ENCODE results near the gene CYP2A7.
"Not testable (repeated sequence)": the region's sequence is repeated elsewhere in the genome, so short reads cannot be mapped to it uniquely, and the experiment has no call there.

CYP2A7 gene, protein sequence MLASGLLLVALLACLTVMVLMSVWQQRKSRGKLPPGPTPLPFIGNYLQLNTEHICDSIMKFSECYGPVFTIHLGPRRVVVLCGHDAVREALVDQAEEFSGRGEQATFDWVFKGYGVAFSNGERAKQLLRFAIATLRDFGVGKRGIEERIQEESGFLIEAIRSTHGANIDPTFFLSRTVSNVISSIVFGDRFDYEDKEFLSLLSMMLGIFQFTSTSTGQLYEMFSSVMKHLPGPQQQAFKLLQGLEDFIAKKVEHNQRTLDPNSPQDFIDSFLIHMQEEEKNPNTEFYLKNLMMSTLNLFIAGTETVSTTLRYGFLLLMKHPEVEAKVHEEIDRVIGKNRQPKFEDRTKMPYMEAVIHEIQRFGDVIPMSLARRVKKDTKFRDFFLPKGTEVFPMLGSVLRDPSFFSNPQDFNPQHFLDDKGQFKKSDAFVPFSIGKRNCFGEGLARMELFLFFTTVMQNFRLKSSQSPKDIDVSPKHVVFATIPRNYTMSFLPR

DNA sequence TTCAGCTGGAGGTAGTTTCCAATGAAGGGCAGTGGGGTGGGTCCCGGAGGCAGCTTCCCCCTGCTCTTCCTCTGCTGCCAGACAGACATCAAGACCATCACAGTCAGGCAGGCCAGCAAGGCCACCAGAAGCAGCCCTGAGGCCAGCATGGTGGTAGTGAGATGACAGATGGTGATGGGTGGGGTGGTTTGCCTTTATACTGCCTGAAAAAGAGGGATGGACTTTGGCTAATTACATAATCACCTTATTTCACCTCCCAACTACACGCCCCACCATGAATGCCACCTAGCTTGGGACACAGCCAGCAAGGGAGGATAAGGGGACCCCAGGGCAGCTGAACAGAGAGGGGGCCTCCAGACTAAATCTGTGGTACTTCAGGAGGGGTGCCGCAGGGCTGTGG, at the start of gene CYP2A7:
TSS of gene CYP2A7 (minus strand) at position 170 of the 400 bp plus-strand sequence. CDS start at position 149, 21 bp downstream.
- not testable (repeated sequence) for DNase-seq

DNA sequence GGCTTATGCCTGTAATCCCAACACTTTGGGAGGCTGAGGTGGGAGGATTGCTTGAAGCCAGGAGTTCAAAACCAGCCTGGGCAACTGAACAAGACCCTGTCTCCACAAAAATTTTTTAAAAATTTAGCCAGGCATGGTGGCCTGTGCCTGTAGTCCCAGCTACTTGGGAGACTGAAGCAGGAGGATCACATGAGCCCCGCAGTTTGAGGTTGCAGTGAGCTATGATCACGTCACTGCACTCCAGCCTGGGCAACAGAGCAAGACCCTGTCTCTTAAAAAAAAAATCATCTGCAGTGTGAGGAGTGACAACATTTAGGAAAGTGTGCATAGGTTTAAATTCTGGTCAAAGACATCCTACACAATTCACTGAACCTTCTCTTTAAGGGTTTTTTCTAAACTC, 48.8 kb upstream of the CYP2A7 start:
- DNase-seq, result not testable (repeated sequence)

DNA sequence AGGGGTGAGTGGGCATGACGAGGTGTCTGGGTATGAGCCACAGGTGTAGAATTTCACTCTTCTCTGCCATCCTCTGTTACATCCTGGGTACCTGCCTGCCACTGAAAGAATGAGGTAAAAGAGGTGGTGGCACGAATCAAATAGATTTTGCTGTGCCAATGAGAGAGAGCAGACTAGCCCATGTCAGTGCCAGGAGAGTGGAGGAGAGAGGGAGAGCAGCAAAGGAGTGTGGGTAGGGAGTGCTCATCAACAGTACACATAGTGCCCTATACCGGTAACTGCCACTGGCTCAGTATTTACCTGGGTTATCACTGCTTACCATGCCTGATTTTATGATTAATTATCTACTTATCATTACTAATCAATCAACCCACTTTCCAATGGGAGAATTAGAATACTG, 47.9 kb upstream of the CYP2A7 start:
- not testable (repeated sequence) for DNase-seq

GRCh38 chr19:40928850-40929249, 46.8 kb upstream of the CYP2A7 start:
- no peak for DNase-seq

GRCh38 chr19:40927567-40927966, 45.5 kb upstream of the CYP2A7 start:
- DNase-seq, result no peak

DNA sequence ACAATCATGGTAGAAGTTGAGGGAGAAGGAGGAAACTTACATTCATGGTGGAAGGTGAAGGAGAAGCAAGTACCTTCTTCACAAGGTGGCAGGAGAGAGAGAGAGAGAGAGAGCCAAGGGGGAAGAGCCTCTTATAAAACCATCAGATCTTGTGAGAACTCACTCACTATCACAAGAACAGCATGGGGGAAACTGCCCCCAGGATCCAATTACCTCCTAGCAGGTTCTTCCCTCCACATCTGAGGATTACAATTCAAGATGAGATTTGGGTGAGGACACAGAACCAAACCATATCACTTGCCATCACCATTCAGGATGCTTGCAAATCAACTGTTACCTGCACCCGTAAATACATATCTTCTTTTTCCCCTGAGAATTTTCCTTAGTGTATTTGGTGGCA, 44.2 kb upstream of the CYP2A7 start:
- DNase-seq, result not testable (repeated sequence)

- DNase-seq, result no peak
Observed at GRCh38 chr19:40923934-40924391, 41.9 kb upstream of the CYP2A7 start.

DNA sequence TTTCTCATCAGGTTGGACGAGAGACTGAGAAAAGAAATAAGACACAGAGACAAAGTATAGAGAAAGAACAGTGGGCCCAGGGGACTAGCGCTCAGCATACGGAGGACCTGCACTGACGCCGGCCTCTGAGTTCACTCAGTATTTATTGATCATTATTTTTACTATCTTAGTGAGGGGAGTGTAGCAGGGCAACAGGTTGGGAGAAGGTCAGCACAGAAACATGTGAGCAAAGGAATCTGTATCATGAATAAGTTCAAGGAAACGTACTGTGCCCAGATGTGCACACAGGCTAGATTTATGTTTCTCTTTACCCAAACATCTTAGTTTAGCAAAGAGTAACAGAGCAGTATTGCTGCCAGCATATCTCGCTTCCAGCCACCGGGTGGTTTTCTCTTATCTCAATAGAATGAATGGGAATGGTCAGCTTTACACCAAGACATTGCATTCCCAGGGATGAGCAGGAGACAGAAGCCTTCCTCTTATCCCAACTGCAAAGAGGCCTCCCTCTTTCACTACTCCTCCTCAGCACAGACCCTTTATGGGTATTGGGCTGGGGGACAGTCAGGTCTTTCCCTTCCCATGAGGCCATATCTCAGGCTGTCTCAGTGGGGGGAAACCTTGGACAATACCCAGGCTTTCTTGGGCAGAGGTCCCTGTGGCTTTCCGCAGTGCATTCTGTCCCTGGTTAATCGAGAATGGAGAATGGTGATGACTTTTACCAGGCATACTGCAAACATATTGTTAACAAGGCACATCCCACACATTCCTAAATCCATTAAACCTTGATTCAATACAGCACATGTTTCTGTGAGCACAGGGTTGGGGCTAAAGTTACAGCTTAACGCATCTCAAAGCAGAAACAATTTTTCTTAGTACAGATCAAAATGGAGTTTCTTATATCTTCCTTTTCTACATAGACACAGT, 40.5 kb upstream of the CYP2A7 start:
- DNase-seq, result not testable (repeated sequence)

- no peak for DNase-seq
Observed at GRCh38 chr19:40921005-40921897, 39.2 kb upstream of the CYP2A7 start.

DNA sequence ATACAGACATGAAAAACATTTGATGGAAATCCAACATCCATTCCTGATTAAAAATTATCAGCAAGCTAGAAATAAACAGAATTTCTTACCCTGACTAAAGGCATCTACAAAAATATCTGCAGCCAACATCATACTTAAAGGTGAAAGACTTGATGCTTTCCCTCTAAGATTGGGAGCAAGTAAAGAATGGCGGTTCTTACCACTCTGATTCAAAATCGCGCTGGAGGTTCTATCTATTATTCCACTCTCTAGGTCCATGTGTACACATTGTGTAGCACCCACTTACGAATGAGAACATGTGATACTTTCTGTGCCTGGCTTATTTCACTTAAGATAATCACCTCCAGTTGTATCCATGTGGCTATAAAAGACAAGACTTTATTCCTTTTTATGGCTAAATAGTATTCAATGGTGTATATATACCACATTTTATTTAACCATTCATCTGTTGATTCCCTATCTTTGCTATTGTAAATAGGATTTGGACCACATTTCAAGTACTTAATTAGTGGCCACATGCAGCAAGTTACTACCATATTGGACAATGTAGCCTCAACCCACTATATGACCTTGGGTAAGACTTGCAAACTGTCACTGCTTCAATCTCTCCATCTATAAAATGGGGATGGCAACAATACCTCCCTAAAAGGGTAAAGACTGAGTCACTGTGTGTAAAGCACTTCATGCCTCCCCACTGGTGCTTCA, 38.4 kb upstream of the CYP2A7 start:
- DNase-seq, result no peak

DNA sequence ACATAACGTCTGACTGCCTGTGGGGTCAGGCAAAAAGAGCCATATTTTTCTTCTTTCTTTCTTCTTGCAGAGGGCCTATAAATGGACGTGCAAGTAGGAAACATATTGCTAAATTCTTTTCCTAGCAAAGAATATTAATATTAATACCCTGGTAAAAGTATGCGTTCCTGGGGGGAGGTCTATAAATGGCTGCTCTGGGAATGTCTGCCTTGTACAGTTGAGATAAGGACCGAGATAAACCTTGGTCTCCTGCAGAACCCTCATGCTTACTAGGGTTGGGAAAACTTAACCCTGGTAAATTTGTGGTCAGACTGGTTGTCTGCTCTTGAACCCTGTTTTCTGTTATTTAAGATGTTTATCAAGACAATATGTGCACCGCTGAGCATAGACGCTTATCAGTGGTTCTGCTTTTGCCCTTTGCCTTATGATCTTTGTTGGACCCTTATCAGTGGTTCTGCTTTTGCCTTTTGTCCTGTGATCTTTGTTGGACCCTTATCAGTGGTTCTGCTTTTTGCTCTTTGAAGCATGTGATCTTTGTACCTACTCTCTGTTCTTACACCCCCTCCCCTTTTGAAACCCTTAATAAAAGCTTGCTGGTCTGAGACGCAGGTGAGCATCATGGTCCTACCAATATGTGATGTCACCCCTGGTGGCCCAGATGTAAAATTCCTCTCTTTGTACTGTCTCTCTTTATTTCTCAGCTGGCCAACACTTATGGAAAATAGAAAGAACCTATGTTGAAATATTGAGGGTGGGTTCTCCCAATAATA, 37.7 kb upstream of the CYP2A7 start:
- not testable (repeated sequence) for DNase-seq

DNA sequence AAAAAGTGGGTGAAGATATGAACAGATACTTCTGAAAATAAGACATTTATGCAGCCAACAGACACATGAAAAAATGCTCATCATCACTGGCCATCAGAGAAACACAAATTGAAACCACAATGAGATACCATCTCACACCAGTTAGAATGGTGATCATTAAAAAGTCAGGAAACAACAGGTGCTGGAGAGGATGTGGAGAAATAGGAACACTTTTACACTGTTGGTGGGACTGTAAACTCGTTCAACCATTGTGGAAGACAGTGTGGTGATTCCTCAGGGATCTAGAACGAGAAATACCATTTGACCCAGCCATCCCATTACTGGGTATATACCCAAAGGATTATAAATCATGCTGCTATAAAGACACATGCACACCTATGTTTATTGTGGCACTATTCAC, 36.3 kb upstream of the CYP2A7 start:
- not testable (repeated sequence) for DNase-seq

GRCh38 chr19:40908976-40909375, 26.9 kb upstream of the CYP2A7 start:
- no peak for DNase-seq

DNA sequence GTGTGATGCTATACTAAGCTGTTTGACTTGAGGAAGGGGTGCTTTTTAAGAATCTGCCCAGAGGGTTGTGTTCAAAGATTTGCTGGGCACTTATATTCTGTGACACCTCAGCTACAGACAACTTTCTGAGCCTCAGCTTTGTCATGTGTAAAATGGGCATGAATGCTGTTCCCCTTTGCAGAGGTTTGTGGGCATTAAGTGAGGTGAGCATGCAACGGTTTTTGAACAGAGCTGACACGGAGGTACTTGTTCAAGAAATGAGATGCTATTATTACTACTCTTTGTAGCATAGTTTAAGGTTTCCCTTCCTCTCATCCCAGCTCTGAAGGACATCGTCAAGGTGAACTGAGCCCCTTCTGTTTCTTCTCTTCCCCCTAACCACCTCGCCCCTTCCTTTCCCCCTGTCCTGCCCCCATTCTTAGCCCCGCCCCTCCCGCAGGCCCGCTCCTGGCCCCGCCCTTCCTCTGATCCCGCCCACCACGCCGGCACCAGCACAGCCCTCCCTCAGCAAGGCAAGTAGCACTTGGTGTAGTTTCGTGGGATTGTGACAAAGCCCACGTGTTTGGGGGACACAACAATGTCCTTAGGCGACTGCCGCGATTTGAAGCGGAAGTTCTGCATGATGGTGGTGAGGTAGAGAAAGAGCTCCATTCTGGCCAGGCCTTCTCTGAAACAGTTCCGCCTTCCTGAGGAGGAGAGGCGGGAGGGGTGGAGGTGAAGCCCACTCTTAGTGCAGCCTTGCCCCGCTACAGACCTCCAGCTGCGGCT, 26.1 kb upstream of the CYP2A7 start:
- DNase-seq, result no peak

- DNase-seq, result no peak
Observed at GRCh38 chr19:40906512-40906911, 24.5 kb upstream of the CYP2A7 start.

- not testable (repeated sequence) for DNase-seq
Observed at GRCh38 chr19:40904673-40905156, 22.7 kb upstream of the CYP2A7 start.

GRCh38 chr19:40901975-40902750, 20.1 kb upstream of the CYP2A7 start:
- DNase-seq, result not testable (repeated sequence)

DNA sequence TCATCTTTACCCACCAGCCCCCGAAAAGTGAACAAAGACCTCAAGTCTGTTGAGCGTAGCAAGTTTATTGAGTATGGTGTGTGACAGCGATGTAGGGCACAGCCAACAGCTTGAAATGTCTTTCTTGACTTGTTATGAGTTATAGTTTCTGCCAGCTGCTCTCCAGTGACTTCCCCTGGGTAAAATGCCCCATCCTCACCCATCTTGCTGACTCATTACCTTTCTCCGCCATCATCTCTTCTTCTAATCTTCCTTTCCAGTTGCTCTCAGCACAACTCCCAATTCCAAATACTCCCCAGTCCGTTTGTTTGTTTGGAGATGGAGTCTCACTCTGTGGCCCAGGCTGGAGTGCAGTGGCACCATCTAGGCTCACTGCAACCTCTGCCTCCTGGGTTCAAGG, 18.5 kb upstream of the CYP2A7 start:
- DNase-seq, result not testable (repeated sequence)

- not testable (repeated sequence) for DNase-seq
Observed at GRCh38 chr19:40899964-40900363, 17.9 kb upstream of the CYP2A7 start.

Data from NCI-H2107 (cell line).